GM04503 (cell line): Measurements from ENCODE around the gene LGALSL.
A peak's percentile ranks its signal among the peaks of the same experiment; 100 is the strongest.

Source experiments
- DNase-seq: peaks from one replicate; pipeline ENCODE4 v3.0.0-alpha.2; 2012; ENCODE audit warnings: low read depth

LGALSL gene

DNA sequence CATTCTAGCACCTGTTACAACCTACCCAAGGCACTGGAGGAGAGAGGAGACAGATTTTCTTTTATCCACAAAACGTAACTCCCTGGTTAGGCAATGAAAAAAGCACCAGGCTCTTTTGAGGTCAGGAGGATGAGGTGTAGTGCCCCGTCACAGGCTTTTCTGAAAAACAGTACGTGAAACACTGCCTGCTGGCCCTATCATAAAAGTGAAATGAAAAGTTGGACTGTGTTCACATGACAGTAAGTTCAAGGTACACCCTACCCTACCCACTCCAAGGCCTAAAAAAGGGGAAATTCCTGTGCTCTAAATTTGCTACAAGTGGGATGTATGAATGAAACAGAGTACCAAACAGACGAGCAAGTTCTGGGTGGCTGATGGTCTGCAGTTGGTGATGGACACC lies 17.6 kb downstream of the LGALSL start:
- no peak for DNase-seq

DNA sequence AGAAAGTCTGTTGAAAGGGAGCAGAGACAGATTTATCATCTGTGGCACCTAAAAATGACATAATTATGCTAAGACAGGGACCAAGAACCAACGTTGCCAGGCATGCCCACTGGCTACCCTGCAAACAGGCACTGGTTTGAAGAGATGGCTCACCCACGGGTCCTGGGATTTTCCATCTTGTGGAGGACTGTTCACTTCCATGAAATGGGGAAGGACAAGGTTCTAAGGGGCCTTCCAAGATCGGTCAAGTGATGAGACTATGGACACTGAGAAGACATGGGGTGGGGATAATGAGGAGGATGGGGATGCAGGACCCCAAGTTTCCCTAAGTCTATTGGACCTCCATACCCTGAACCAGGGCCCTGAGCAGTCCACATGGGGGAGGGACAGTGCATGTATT lies 18.9 kb downstream of the LGALSL start:
- no peak for DNase-seq

DNA sequence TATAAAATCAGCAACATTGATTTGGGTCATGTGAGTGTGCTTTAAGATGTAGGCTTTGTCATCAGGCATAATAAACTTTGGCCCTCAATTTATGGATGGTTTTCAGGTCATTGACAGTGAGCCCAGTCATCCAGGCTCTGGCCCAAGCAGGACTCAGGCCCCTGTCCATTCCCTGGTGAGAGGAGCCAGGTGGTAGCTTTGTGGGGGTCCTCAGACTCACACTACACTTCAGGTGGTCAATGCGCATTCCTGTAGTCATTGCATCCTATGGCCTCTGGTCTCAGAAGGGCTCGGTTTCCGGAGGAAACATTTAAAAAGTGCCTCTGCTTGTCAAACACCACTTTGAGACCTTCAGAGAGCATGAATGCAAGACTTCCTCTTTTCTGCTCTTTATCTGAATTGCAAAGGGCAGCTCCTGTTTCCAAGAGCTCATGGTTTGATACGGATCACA lies 20.2 kb downstream of the LGALSL start:
- no peak for DNase-seq

- DNase-seq, result no peak
Observed at GRCh38 chr2:64474636-64475035, 20.7 kb downstream of the LGALSL start.

- DNase-seq, result no peak
Observed at GRCh38 chr2:64477037-64477436, 23.1 kb downstream of the LGALSL start.

DNA sequence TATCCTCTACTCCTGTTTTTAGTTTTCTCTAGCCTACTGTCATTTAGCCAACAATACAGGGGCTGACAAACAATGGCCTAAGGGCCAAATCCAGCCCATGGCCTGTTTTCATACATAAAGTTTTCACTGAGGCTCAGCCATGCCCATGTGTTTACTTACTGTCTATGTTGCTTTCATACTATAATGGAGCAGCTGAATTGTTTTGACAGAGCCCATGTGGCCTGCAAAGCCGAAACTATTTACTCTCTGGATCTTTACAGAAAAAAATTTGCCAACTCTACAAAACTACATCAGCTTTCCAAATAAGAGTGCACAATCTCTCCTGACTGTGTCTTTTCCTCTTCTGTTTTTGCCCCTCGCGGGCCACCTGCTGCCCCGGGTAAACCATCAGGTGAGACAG lies 24.0 kb downstream of the LGALSL start:
- DNase-seq, result no peak

GRCh38 chr2:64478502-64479230 lies 24.7 kb downstream of the LGALSL start:
- DNase-seq, result no peak

- DNase-seq, result no peak
Observed at GRCh38 chr2:64479259-64480117, 25.5 kb downstream of the LGALSL start.

- DNase-seq, result no peak
Observed at GRCh38 chr2:64481665-64482064, 27.7 kb downstream of the LGALSL start.

DNA sequence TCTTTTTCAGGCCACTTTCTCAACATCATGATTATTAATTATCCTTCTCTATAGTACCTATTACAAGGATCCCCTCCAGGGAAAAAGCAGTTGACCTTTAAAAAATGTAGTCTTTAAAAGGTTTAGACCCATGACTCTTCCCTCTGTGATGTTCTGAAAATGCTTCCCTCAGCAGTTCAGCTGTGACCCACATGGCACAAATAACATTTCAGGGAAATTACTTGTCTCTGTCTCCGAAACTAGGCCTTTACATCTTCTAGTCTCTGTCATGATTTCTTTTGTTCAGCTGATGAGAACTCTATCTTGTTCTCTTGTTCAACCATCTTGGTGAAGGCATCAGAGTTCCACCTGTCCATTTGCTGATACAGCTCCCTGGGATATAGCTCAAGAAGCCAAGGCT lies 28.3 kb downstream of the LGALSL start:
- DNase-seq, result no peak

DNA sequence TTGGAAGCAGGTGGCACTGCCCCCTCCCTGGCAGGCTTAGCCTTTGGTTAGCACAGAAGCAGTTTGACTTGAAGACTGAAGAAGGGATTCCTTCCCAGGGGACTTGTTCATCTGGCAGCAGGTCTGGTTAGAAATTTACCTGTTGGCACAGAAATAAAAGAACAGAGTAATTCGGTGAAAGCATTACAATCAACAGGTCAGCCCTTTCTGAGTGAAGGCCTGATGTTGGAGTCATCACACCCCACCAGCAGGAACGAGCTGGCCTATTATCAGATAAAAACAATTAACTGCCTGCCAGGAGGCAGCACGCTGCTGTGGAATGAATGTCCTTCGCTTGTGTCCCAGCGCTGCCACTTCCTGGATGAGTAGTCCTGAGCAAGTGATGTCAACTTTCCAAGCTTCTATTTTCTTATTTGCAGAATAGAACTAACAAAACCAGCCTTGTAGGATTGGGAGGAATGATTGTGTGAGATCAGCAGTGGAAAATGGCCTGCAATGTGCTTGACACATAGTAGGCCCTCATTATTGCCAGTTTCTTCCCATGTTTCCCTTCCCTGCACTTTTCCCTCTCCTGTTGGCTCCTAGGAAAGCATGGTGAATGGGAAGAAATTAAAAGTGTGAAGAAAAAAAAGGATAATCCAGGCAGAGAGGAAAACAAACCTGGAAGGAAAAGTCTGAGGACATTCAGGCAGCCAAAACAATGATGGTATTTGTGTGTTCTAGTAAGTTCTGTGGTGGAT lies 29.0 kb downstream of the LGALSL start:
- no peak for DNase-seq

- DNase-seq, result no peak
Observed at GRCh38 chr2:64485331-64485730, 31.4 kb downstream of the LGALSL start.

DNA sequence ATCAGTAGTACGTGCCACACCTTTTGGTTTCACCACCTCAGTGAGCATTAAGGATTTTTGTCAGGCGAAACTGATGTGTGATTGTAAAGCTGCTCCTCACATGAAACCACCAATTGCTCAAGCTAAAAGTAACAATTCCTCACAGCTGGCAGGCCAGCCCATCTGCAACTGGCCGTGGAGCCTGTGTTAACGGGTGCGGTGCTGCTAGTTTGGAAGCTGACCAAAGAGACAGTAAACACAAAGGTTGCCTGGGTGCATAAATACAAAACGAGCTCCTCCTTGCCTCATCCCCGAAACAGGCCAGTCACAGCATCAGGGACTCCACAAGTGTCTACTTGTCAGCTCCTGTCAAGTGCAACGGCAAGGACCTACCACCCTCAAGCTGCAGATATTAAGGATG lies 32.0 kb downstream of the LGALSL start:
- peak; percentile 14 for DNase-seq

DNA sequence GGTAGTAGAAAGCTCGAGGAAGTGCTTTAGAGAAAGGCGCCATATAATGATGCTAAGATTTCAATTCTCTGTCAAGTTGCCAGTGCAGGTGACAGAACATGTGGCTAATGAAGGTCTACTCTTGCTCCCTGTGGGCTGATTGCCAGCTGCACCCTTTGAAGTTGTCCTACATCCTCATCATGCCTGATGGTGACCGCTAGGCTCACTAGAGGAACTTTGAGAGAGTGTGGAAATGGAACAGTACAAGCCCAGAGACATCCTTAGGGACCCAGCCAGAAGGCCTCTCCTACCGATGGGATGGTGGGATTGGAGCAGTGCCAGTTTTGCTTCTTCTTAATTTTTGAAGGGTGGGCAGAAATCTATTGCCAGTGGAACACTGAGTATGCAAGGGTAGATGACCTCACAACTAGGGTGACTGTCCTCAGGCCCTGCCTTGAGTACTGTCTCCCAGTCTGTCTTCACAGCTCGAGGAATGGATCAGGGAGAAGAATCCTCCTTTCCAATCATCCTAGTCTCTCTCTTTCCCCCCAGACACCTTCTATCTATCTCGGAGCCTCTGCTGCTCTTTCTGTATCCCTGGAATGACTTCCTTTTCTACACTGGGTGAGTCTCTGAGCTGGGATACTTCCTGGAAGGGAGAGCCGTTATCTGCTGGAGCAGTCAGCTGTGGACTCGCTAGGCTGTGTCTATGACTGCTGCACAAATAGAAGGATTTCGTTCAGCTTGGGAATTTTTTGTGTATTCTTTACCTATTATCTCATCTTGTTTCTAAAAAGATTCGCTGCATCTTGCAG lies 33.5 kb downstream of the LGALSL start:
- no peak for DNase-seq

DNA sequence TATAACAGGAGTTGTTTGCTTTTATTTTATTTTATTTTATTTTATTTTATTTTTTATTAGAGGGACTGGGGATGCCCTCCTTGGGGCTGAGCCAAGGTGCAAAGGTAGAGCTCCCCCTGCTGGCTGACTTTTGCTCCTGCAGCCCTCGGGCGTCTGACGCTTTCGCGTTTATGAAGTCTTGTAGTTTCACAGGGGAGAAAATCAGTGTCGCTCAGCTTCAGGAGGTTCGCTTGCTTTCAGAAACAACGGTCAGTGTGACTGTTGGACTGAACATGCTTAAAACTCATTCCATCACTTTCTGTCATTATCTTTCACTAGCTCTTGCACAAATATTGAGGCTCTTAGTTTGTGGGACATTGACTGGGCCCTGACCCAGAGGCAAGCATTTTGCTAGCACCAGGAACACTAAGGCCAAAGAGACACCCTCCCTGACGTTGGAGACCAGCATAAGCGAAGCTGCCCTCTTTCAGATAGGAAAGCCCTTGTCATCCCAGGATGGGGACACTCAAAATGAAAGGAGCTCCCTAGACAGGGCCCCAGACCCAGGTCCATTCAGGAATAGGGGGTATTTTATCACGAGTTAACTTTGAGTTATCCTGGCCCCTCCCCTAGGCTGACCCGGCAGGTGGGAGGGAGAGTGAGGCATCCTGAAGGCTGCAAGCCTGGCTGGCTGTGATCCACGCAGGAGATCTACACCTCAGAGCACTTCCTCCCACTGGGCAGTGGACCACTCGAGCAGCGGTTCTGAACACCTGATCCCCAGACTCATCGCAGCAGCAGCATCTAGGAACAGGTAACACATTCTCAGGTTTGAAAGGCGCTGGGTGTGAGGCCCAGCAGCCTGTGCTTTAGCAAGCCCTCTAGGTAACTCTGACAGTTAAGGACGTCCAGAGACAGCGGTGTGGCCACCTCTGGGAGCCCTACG lies 34.4 kb downstream of the LGALSL start:
- DNase-seq, result no peak

DNA sequence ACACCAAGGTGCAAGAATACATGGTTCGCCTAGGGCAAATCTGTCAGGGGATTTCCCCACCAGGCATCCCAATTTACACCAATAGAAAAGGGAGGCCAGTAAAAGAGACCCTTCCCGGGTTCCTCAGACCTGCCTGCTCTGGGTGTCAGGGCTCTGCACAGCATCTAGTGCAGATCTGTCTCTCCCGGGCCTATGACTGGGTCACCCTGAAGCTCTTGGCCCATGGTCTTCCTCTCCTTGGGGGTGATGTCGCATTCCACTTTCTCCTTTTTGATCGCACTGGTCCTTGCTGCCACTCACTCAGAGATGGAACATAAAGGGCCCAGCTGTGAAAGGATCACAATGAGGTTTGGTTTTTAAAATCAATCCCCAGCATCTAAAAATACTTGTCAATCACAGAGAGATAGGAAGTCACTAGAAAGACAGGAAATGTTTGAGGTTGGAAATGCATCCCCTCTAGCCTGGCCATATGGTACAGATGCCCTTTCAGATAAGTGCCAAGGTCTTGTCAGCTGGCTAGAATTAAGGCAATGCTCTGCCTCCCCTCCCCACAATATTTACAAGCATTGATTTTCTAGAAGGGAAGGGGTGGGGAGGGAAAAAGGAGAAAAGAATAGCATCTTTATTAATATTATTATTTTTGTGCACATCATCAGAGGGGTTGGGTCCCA lies 35.3 kb downstream of the LGALSL start:
- DNase-seq, result no peak

DNA sequence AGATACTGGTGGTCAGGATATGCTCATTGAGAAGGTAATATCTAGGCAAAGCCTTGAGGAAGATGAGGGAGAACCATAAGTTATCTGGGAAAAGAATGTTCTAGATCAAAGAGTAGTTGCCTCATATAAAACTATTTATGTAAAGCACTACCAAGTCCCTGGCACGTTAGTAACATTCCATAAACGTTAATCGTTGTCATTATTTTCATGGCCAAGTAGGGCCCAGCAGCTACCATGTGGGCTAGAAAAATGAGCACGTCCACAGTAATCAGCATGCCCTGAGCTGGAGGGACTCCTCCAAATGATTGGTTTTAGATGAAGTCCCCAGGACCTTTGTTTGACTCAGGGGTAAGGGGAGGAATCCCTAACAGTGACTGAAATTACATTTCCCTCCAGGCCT lies 37.5 kb downstream of the LGALSL start:
- peak; percentile 23 for DNase-seq

- no peak for DNase-seq
Observed at GRCh38 chr2:64492272-64492671, 38.3 kb downstream of the LGALSL start.

- no peak for DNase-seq
Observed at GRCh38 chr2:64492821-64493220, 38.9 kb downstream of the LGALSL start.

DNA sequence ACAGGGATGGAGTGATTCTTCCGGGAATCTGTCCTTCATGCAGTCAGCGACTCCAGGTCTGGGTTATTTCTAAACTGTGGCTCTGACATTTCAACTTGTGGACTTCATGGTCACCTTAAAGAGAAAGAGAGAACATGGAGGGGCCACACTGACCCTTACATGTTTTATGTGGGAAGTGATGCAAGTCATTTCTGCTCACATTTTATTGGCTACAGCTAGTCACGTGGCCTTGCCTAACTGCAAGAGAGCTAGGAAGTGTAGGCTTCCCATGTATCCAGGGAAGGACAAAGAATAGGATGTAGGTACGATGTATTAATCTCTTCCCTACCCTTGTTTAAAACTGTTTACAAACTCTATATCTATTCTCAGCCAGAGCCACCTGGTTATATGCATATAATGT lies 39.8 kb downstream of the LGALSL start:
- no peak for DNase-seq
